Measurements from ENCODE around the gene RNF135.
"Not testable (repeated sequence)": the region's sequence is repeated elsewhere in the genome, so short reads cannot be mapped to it uniquely, and the experiment has no call there.

RNF135 gene

GRCh38 chr17:31008374-31009041 lies 37.7 kb downstream of the RNF135 start:
- peak overlapping the region in 1 of 2 experiments; percentile 89 for H3K14ac ChIP-seq (ENCODE audit: low read length in 2 of 2)
- H3K4me2 ChIP-seq (ENCODE audit: low read length, poor library complexity, severe bottlenecking), result peak overlapping the region; percentile 72
- peak overlapping the region; percentile 85 for H2AFZ ChIP-seq (ENCODE audit: low read depth, low read length)
- H2BK12ac ChIP-seq (ENCODE audit: low read length in 2 of 2), result no peak overlapping the region
- peaks cover 6% of the 10 kb centered on the region for H3K79me1 ChIP-seq (replicated peaks; ENCODE audit: low read length, poor library complexity, severe bottlenecking)
- H4K8ac ChIP-seq (ENCODE audit: low read length), result peak overlapping the region; percentile 98
- H3K23ac ChIP-seq (ENCODE audit: low read length in 2 of 2), result peak overlapping the region in 1 of 2 experiments; percentile 91
- H2BK120ac ChIP-seq (ENCODE audit: low read depth, low read length), result peak overlapping the region; percentile 97
- H3K27me3 ChIP-seq (ENCODE audit: control insufficient read depth in 1 of 2, insufficient read depth in 1 of 2, low read length in 2 of 2), result no peaks in the 10 kb centered on the region
- peak; percentile 75 for DNase-seq
- peak overlapping the region; percentile 78 to 91 for H3K4me3 ChIP-seq (ENCODE audit: insufficient read depth in 1 of 2, low read depth in 1 of 2, low read length in 2 of 2)
- H3K4me1 ChIP-seq (ENCODE audit: control insufficient read depth, insufficient read depth, low read depth, low read length), result peaks cover 3% of the 10 kb centered on the region
- peak overlapping the region; percentile 86 for H4K91ac ChIP-seq (ENCODE audit: low read length)
- H3K9me3 ChIP-seq (ENCODE audit: control insufficient read depth, low read length), result no peaks in the 10 kb centered on the region
- peak overlapping the region; percentile 93 for H2BK15ac ChIP-seq (ENCODE audit: low read depth, poor library complexity, severe bottlenecking)
- H2AK5ac ChIP-seq (ENCODE audit: low read length, severe bottlenecking), result no peak overlapping the region
- WGBS, result 1% methylated on average over 50 of the region's 65 CpGs
- H2BK5ac ChIP-seq (ENCODE audit: low read depth, low read length, poor library complexity, severe bottlenecking), result no peak overlapping the region
- peak overlapping the region; percentile 88 for H3K9ac ChIP-seq (ENCODE audit: low read length)
- peak overlapping the region; percentile 70 to 98 for H3K18ac ChIP-seq (ENCODE audit: low read depth in 1 of 2, low read length in 2 of 2)
- peak overlapping the region; percentile 78 for H3K27ac ChIP-seq (ENCODE audit: low read length, poor library complexity, severe bottlenecking)
- peaks cover 3 to 17% of the 10 kb centered on the region in 2 experiments for H3K36me3 ChIP-seq (ENCODE audit: control insufficient read depth in 1 of 2, insufficient read depth in 2 of 2, low read depth in 1 of 2, low read length in 2 of 2)
- peak overlapping the region; percentile 81 to 87 for H3K4ac ChIP-seq (ENCODE audit: low read depth in 1 of 2, low read length in 2 of 2)

GRCh38 chr17:31009042-31009702 lies 38.3 kb downstream of the RNF135 start:
- Histone ChIP-seq H3K14ac (ENCODE audit: low read length in 2 of 2) (peak overlapping the region in 1 of 2 experiments; percentile 79), H2BK120ac (ENCODE audit: low read depth, low read length) (peak overlapping the region; percentile 97), H3K9ac (ENCODE audit: low read length) (peak overlapping the region; percentile 88), H4K8ac (ENCODE audit: low read length) (peak overlapping the region; percentile 94), H4K91ac (ENCODE audit: low read length) (peak overlapping the region; percentile 80), H2AFZ (ENCODE audit: low read depth, low read length) (peak overlapping the region; percentile 89), H3K4me2 (ENCODE audit: low read length, poor library complexity, severe bottlenecking) (peak overlapping the region; percentile 72), H3K27ac (ENCODE audit: low read length, poor library complexity, severe bottlenecking) (peak overlapping the region; percentile 78), H2BK15ac (ENCODE audit: low read depth, poor library complexity, severe bottlenecking) (peak overlapping the region; percentile 93), H3K4me3 (ENCODE audit: insufficient read depth in 1 of 2, low read depth in 1 of 2, low read length in 2 of 2) (peak overlapping the region; percentile 78 to 91), H2BK5ac (ENCODE audit: low read depth, low read length, poor library complexity, severe bottlenecking) (peak overlapping the region; percentile 66), H3K18ac (ENCODE audit: low read depth in 1 of 2, low read length in 2 of 2) (peak overlapping the region; percentile 75 to 87), H3K36me3 (ENCODE audit: control insufficient read depth in 1 of 2, insufficient read depth in 2 of 2, low read depth in 1 of 2, low read length in 2 of 2) (peaks cover 3 to 12% of the 10 kb centered on the region in 2 experiments), H3K4ac (ENCODE audit: low read depth in 1 of 2, low read length in 2 of 2) (peak overlapping the region in 1 of 2 experiments; percentile 80)
- H3K79me1 ChIP-seq (replicated peaks; ENCODE audit: low read length, poor library complexity, severe bottlenecking); H2AK5ac ChIP-seq (ENCODE audit: low read length, severe bottlenecking); H3K23ac ChIP-seq (ENCODE audit: low read length in 2 of 2); H2BK12ac ChIP-seq (ENCODE audit: low read length in 2 of 2); H3K4me1 ChIP-seq (ENCODE audit: control insufficient read depth, insufficient read depth, low read depth, low read length); H3K27me3 ChIP-seq (ENCODE audit: control insufficient read depth in 1 of 2, insufficient read depth in 1 of 2, low read length in 2 of 2); DNase-seq; H3K9me3 ChIP-seq (ENCODE audit: control insufficient read depth, low read length): not testable (repeated sequence)
- 19% methylated on average over 25 of the region's 34 CpGs for WGBS

- H3K79me1 ChIP-seq (replicated peaks; ENCODE audit: low read length, poor library complexity, severe bottlenecking); H2BK15ac ChIP-seq (ENCODE audit: low read depth, poor library complexity, severe bottlenecking); H2AK5ac ChIP-seq (ENCODE audit: low read length, severe bottlenecking); H2BK5ac ChIP-seq (ENCODE audit: low read depth, low read length, poor library complexity, severe bottlenecking); H2BK12ac ChIP-seq (ENCODE audit: low read length in 2 of 2); H3K36me3 ChIP-seq (ENCODE audit: control insufficient read depth in 1 of 2, insufficient read depth in 2 of 2, low read depth in 1 of 2, low read length in 2 of 2); H2BK120ac ChIP-seq (ENCODE audit: low read depth, low read length); H3K27me3 ChIP-seq (ENCODE audit: control insufficient read depth in 1 of 2, insufficient read depth in 1 of 2, low read length in 2 of 2); H2AFZ ChIP-seq (ENCODE audit: low read depth, low read length); H4K8ac ChIP-seq (ENCODE audit: low read length); H3K23ac ChIP-seq (ENCODE audit: low read length in 2 of 2); H3K14ac ChIP-seq (ENCODE audit: low read length in 2 of 2); H3K4me2 ChIP-seq (ENCODE audit: low read length, poor library complexity, severe bottlenecking); H3K9me3 ChIP-seq (ENCODE audit: control insufficient read depth, low read length); H3K4ac ChIP-seq (ENCODE audit: low read depth in 1 of 2, low read length in 2 of 2); H4K91ac ChIP-seq (ENCODE audit: low read length); H3K18ac ChIP-seq (ENCODE audit: low read depth in 1 of 2, low read length in 2 of 2); H3K4me1 ChIP-seq (ENCODE audit: control insufficient read depth, insufficient read depth, low read depth, low read length): not testable (repeated sequence)
- Histone ChIP-seq H3K4me3 (ENCODE audit: insufficient read depth in 1 of 2, low read depth in 1 of 2, low read length in 2 of 2) (peak overlapping the region in 1 of 2 experiments; percentile 65), H3K27ac (ENCODE audit: low read length, poor library complexity, severe bottlenecking) (peak overlapping the region; percentile 40), H3K9ac (ENCODE audit: low read length) (peak overlapping the region; percentile 54)
- DNase-seq, result peak; percentile 31
- 67% methylated on average over 1 of the region's 3 CpGs for WGBS
These were observed 39.2 kb downstream of the RNF135 start for GRCh38 chr17:31010014-31010413.

- Histone ChIP-seq H3K36me3 (ENCODE audit: control insufficient read depth in 1 of 2, insufficient read depth in 2 of 2, low read depth in 1 of 2, low read length in 2 of 2) (no peaks in the 10 kb centered on the region), H3K14ac (ENCODE audit: low read length in 2 of 2) (no peak overlapping the region), H2AK5ac (ENCODE audit: low read length, severe bottlenecking) (no peak overlapping the region), H2BK120ac (ENCODE audit: low read depth, low read length) (no peak overlapping the region), H3K4me1 (ENCODE audit: control insufficient read depth, insufficient read depth, low read depth, low read length) (peaks cover 4% of the 10 kb centered on the region), H3K4me3 (ENCODE audit: insufficient read depth in 1 of 2, low read depth in 1 of 2, low read length in 2 of 2) (no peak overlapping the region), H4K91ac (ENCODE audit: low read length) (no peak overlapping the region), H3K4me2 (ENCODE audit: low read length, poor library complexity, severe bottlenecking) (no peak overlapping the region), H3K18ac (ENCODE audit: low read depth in 1 of 2, low read length in 2 of 2) (no peak overlapping the region), H2AFZ (ENCODE audit: low read depth, low read length) (no peak overlapping the region), H3K9me3 (ENCODE audit: control insufficient read depth, low read length) (no peaks in the 10 kb centered on the region), H2BK5ac (ENCODE audit: low read depth, low read length, poor library complexity, severe bottlenecking) (no peak overlapping the region), H3K79me1 (replicated peaks; ENCODE audit: low read length, poor library complexity, severe bottlenecking) (peaks cover 6% of the 10 kb centered on the region), H3K27me3 (ENCODE audit: control insufficient read depth in 1 of 2, insufficient read depth in 1 of 2, low read length in 2 of 2) (no peaks in the 10 kb centered on the region), H2BK12ac (ENCODE audit: low read length in 2 of 2) (no peak overlapping the region), H4K8ac (ENCODE audit: low read length) (no peak overlapping the region), H3K9ac (ENCODE audit: low read length) (no peak overlapping the region), H3K4ac (ENCODE audit: low read depth in 1 of 2, low read length in 2 of 2) (no peak overlapping the region), H3K23ac (ENCODE audit: low read length in 2 of 2) (no peak overlapping the region), H3K27ac (ENCODE audit: low read length, poor library complexity, severe bottlenecking) (no peak overlapping the region), H2BK15ac (ENCODE audit: low read depth, poor library complexity, severe bottlenecking) (no peak overlapping the region)
- DNase-seq, result no peak
- 100% methylated on average over 3 of the region's 3 CpGs for WGBS
These were observed 43.0 kb downstream of the RNF135 start for GRCh38 chr17:31013844-31014243.

Measured in mesenchymal stem cell (in vitro differentiated cells and primary cell).